Ectodermal cell (in vitro differentiated cells): Measurements from ENCODE around the gene GNG4.
"Not testable (repeated sequence)": the region's sequence is repeated elsewhere in the genome, so short reads cannot be mapped to it uniquely, and the experiment has no call there.

ENCODE experiments used
- H3K27ac ChIP-seq: 2 replicates; pipeline ENCODE4 v1.7.0; 2013; ENCODE audit warnings: mild to moderate bottlenecking, low read depth, low read length; ENCODE audit not compliant: insufficient read depth, poor library complexity, severe bottlenecking
- H3K27me3 ChIP-seq: 2 replicates; pipeline ENCODE4 v1.7.0; 2013; ENCODE audit warnings: mild to moderate bottlenecking, low read length; ENCODE audit not compliant: insufficient read depth, control insufficient read depth, poor library complexity, severe bottlenecking
- H3K36me3 ChIP-seq: one replicate; pipeline ENCODE4 v1.7.0; 2013; ENCODE audit warnings: low read length; ENCODE audit not compliant: control insufficient read depth, insufficient read depth
- H3K4me1 ChIP-seq: one replicate; pipeline ENCODE4 v1.7.0; 2013; ENCODE audit warnings: low read length; ENCODE audit not compliant: control insufficient read depth, insufficient read depth
- H3K4me3 ChIP-seq: 2 replicates; pipeline ENCODE4 v1.7.0; 2013; ENCODE audit warnings: low read depth, low read length, control low read depth; ENCODE audit not compliant: insufficient read depth
- H3K9me3 ChIP-seq: 2 replicates; pipeline ENCODE4 v1.7.0; 2013; ENCODE audit warnings: mild to moderate bottlenecking, low read length, moderate library complexity; ENCODE audit not compliant: control insufficient read depth
- WGBS, 2 experiments: methylation state at CpG; one replicate each; pipeline ENCODE4 v1.1.7; 2013; ENCODE audit warnings: missing lambda C conversion rate in 2 of 2; 5-methylcytosine and 5-hydroxymethylcytosine counted together

Gene GNG4

DNA sequence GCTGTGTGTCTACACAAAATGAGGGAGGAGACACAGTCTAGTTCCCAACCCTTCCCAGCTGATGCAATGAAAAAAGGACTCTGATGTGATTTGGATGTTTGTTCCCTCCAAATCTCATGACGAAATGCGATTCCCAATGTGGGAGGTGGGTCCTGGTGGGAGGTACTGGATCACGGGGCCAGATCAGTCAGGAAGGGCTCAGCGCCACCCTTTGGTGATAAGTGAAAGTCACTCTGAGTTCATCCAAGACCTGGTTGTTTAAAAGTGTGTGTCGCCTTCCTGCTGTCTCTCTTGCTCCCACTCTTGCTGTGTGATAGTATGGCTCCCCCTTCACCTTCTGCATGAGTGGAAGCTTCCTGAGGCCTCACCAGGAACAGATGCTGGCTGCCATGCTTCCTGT lies 63.2 kb downstream of the GNG4 start:
- no peak overlapping the region for H3K4me3 ChIP-seq

DNA sequence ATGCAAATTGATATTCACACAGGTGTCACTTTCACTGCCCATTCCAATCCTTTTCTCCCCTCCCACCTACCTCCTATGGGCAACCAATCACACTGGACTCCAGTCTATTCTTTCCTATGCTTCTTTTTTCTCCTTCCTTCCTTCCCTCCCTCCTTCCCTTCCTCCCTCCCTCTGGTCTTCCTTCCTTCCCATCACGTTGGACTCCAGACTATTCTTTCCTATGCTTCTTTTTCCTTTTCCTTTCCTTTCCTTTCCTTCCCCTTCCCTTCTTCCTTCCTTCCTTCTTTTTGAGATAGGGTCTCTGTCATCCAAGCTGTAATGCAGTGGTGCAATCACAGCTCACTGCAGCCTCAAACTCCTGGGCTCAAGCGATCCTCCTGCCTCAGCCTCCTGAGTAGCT lies 64.6 kb downstream of the GNG4 start:
- H3K36me3 ChIP-seq, result no peaks in the 10 kb centered on the region
- H3K27ac ChIP-seq, result no peak overlapping the region
- 81 to 89% methylated on average over 2 of the region's 2 CpGs for WGBS, 2 experiments
- H3K9me3 ChIP-seq, result peaks cover 6% of the 10 kb centered on the region
- no peaks in the 10 kb centered on the region for H3K27me3 ChIP-seq
- no peaks in the 10 kb centered on the region for H3K4me1 ChIP-seq
- H3K4me3 ChIP-seq, result no peak overlapping the region

More for the DNA sequence above, 63.2 kb downstream of the GNG4 start:
- Histone ChIP-seq H3K27me3 (no peaks in the 10 kb centered on the region), H3K4me1 (no peaks in the 10 kb centered on the region), H3K9me3 (peaks cover 5% of the 10 kb centered on the region), H3K27ac (no peak overlapping the region), H3K36me3 (no peaks in the 10 kb centered on the region)
- WGBS, 2 experiments, result 78 to 81% methylated on average over 5 of the region's 5 CpGs

DNA sequence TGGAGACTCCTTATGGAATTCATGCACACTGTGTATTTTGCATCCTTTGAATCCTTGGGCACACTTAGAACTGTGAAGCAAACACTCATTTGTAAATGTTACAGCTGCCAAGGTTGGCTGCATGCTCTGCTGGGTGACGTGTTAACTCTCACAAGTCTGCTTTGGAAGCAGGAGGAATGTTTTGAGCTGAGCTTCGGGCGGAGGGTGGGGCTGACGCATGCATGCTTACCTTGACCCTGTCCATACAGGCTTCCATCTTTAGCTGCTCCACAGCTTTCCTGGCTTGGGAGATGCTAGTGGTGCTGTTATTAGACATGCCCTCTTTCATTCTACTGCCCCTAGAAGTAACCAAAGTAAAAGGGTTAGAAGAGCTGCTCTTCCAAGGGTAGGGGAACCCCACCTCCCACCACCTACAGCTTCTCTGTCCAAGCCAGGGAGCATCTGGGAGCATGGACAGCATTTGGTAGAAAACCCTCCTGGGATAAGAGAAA lies 66.0 kb downstream of the GNG4 start:
- H3K4me1 ChIP-seq, result no peaks in the 10 kb centered on the region
- WGBS, 2 experiments, result 83 to 88% methylated on average over 4 of the region's 4 CpGs
- H3K27me3 ChIP-seq, result no peaks in the 10 kb centered on the region
- no peaks in the 10 kb centered on the region for H3K36me3 ChIP-seq
- no peak overlapping the region for H3K4me3 ChIP-seq
- H3K9me3 ChIP-seq, result peaks cover 4% of the 10 kb centered on the region
- H3K27ac ChIP-seq, result no peak overlapping the region

DNA sequence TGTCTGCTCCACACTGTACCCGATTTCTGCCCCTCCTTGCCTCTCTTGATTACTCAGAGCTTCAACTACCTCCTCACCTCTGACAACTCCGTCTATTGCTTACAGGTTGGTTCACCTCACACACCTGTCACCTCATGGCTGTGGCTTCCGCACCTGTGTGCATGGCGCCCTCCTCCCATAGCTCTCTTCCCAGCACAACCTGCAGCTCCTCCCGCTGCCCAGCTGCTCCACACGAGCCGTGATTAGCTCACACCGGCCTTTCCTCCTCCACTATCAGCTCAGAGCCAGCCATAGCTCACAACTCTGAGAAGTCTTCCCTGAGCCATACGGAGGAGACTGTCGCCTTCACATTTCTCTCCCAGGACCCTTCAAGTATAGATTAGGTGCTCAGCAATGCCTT lies 67.5 kb downstream of the GNG4 start:
- Histone ChIP-seq H3K27ac (no peak overlapping the region), H3K9me3 (peaks cover 4% of the 10 kb centered on the region), H3K4me1 (no peaks in the 10 kb centered on the region), H3K36me3 (no peaks in the 10 kb centered on the region), H3K4me3 (no peak overlapping the region), H3K27me3 (no peaks in the 10 kb centered on the region)
- WGBS, 2 experiments, result 92 to 93% methylated on average over 10 of the region's 10 CpGs

DNA sequence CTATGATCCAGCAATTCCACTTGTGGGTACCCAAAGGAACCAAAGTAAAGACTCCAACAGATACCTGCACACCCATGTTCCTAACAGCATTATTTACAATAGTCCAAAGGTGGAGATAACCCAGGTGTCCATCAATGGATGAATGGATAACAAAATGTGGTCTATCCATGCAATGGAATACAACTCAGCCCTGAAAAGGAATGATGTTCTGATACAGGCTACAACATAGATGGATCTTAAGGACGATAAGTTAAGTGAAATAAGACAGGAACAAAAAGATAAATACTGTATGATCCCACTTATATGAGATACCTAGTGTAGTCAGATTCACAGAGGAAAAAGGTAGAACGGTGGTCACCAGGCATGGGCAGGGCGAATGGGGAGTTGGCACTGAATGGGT lies 69.7 kb downstream of the GNG4 start:
- no peak overlapping the region for H3K4me3 ChIP-seq
- no peaks in the 10 kb centered on the region for H3K27me3 ChIP-seq
- H3K4me1 ChIP-seq, result no peaks in the 10 kb centered on the region
- WGBS, 2 experiments, result 88 to 96% methylated on average over 3 of the region's 3 CpGs
- no peaks in the 10 kb centered on the region for H3K36me3 ChIP-seq
- peaks cover 4% of the 10 kb centered on the region for H3K9me3 ChIP-seq
- H3K27ac ChIP-seq, result no peak overlapping the region

DNA sequence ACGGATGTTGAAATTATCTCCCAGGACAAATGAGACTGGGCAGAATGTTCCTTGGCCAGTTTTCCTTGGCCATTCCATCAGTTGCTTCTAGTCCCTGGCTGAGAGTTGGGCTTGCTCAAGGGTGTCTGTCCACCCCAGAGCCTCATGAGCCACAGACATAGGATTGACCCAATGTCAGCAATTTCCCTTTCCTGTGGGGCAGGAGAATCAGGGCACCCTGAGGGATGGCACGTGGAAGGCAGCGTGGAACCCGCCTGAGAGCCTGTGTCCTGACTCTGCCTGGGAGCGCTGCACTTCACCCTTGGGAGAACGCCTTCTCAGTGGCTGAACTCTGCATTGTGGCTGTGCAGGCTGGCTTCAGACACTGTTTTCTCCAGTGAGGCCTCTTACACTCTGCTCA lies 74.0 kb downstream of the GNG4 start:
- H3K36me3 ChIP-seq, result no peaks in the 10 kb centered on the region
- WGBS, 2 experiments, result 94 to 96% methylated on average over 6 of the region's 6 CpGs
- H3K4me3 ChIP-seq, result no peak overlapping the region
- H3K27me3 ChIP-seq, result no peaks in the 10 kb centered on the region
- H3K4me1 ChIP-seq, result no peaks in the 10 kb centered on the region
- H3K27ac ChIP-seq, result no peak overlapping the region
- peaks cover 4% of the 10 kb centered on the region for H3K9me3 ChIP-seq

DNA sequence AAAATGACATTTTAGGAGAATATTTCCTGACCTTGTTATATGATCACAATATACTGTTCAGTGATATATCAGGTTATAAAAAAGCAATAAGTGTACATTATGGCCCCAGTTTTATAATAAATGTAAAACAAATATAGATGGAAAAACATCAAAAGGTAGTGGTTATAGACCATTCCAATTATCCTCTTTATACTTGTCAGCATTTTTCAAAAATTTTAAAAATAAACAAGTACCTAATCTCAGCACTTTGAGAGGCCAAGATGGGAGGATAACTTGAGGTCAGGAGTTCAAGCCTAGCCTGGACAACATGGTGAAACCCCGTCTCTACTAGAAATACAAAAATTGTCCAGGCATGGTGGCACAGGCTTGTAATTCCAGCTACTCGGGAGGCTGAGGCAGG lies 75.7 kb downstream of the GNG4 start:
- Histone ChIP-seq H3K36me3 (no peaks in the 10 kb centered on the region), H3K9me3 (no peaks in the 10 kb centered on the region), H3K27me3 (no peaks in the 10 kb centered on the region), H3K4me3 (no peak overlapping the region), H3K4me1 (no peaks in the 10 kb centered on the region), H3K27ac (no peak overlapping the region)
- 97 to 98% methylated on average over 2 of the region's 2 CpGs for WGBS, 2 experiments

DNA sequence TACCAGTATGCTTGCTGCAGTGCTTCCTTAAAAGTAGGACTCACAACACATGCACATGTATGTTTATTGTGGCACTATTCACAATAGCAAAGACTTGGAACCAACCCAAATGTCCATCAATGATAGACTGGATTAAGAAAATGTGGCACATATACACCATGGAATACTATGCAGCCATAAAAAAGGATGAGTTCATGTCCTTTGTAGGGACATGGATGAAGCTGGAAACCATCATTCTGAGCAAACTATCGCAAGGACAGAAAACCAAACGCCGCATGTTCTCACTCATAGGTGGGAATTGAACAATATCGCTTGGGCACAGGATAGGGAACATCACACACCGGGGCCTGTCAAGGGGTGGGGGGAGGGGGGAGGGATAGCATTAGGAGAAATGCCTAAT lies 76.6 kb downstream of the GNG4 start:
- not testable (repeated sequence) for H3K27ac ChIP-seq, H3K4me3 ChIP-seq, H3K9me3 ChIP-seq, H3K27me3 ChIP-seq, H3K36me3 ChIP-seq, H3K4me1 ChIP-seq
- 91 to 98% methylated on average over 5 of the region's 5 CpGs for WGBS, 2 experiments

DNA sequence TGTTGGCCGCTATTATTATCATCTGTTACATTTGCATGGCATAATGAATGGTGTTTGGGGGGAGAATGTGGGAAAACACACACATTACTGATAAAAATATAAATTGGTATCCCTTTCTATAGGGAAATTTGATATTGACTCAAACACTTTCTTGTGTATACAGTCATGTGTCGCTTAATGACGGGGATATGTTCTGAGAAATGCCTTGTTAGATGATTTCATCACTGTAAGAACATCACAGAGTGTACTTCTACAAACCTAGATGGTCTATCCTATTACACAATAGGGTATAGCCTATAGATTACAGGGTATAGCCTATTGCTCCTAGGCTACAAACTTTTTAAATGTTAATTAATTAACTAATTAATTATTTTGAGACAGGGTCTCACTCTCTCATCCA lies 78.1 kb downstream of the GNG4 start:
- H3K9me3 ChIP-seq, result no peaks in the 10 kb centered on the region
- no peaks in the 10 kb centered on the region for H3K36me3 ChIP-seq
- H3K4me1 ChIP-seq, result peaks cover under 1% of the 10 kb centered on the region
- no peaks in the 10 kb centered on the region for H3K27me3 ChIP-seq
- WGBS, 2 experiments, result 95 to 100% methylated on average over 3 of the region's 3 CpGs
- no peak overlapping the region for H3K4me3 ChIP-seq
- H3K27ac ChIP-seq, result no peak overlapping the region

DNA sequence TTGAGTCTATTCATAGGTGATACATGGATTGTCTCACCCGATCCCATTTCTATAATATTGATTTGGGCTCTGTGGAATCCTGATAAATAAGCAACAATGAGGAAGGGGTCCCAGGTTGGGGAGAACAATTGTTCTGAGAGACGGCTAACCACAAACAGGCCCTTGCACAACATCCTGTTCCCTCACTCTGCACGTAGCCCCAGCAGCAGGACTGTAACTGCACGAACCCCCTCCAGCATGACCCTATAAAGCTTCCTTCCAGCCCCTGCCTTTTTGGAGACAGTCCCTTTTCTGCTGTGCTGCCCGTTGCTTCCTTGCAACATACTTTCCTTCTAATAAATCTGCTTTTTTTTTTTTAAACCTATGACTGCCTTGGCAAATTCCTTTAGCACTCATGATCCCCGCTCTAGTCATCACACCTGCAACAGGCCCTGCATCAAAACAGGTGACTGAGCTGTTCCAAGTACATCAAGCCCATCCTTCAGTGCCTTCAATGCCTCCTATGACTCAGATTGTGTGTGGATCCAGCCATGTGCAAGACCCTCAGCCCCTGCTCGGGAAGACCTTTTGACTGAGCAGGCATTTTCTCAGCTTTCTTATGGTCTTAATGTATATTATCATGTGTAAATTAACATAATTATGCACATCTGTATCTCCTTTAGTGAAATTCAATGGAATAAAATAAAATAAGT lies 81.6 kb downstream of the GNG4 start:
- no peaks in the 10 kb centered on the region for H3K36me3 ChIP-seq
- no peak overlapping the region for H3K4me3 ChIP-seq
- peaks cover 8% of the 10 kb centered on the region for H3K4me1 ChIP-seq
- no peak overlapping the region for H3K27ac ChIP-seq
- 94 to 95% methylated on average over 6 to 7 of the region's 7 CpGs for WGBS, 2 experiments
- H3K9me3 ChIP-seq, result no peaks in the 10 kb centered on the region
- no peaks in the 10 kb centered on the region for H3K27me3 ChIP-seq

DNA sequence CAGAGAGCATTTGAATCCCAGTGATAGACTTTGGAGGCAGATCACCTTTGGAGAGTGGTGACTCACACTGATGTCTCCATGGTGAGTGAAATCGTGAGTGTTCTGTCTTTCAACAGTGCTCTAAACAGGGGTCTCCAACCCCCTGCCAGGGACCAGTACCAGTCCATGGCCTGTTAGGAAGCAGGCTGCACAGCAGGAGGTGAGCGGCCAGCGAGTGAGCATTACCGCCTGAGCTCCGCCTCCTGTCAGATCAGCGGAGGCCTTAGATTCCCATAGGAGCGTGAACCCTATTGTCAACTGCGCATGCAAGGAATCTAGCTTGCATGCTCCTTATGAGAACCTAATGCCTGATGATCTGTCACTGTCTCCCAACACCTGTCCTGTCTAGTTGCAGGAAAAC lies 83.5 kb downstream of the GNG4 start:
- no peaks in the 10 kb centered on the region for H3K27me3 ChIP-seq
- H3K27ac ChIP-seq, result no peak overlapping the region
- no peaks in the 10 kb centered on the region for H3K9me3 ChIP-seq
- H3K4me3 ChIP-seq, result no peak overlapping the region
- H3K36me3 ChIP-seq, result no peaks in the 10 kb centered on the region
- peaks cover 8% of the 10 kb centered on the region for H3K4me1 ChIP-seq
- WGBS, 2 experiments, result 42 to 48% methylated on average over 8 of the region's 8 CpGs
